Renal pelvis (tissue), 12 donors: Measurements from ENCODE around the gene ANGPTL2. TPM values are rescaled to one million over a fixed set of nuclear protein-coding genes. Genes with fewer than 3 reads are reported as not detected.
"Not testable (repeated sequence)": the region's sequence is repeated elsewhere in the genome, so short reads cannot be mapped to it uniquely, and the experiment has no call there.

Source experiments
- DNase-seq: peaks from one replicate; pipeline ENCODE4 v3.0.0-alpha.2; 2013
- long read RNA-seq, 16 experiments: transcript quantifications; one replicate each; lab custom pipeline, GENCODE V29; 2026
- polyA plus RNA-seq, 3 donors: library from polyadenylated mRNA; unstranded; fragments of 120-200 nt; gene quantifications; one replicate each; pipeline ENCODE4 v1.2.1, GENCODE V29; 2013; ENCODE audit not compliant: insufficient read length in 3 of 3

ANGPTL2 gene
- polyA plus RNA-seq: 10 to 100 TPM in 1 of 3 donors, 1 to 10 TPM in 2; 6.8 to 10.1 (median 8.3) TPM
- long read RNA-seq, donor 1, partial matches to known transcripts: 0 of 3 reads
- long read RNA-seq, donor 1, other reads (novel, unspliced or antisense): 0 of 3 reads
- long read RNA-seq, donor 2, partial matches to known transcripts: 5 of 5 reads
- long read RNA-seq, donor 2, other reads (novel, unspliced or antisense): 0 of 5 reads
- long read RNA-seq, donor 3, partial matches to known transcripts: 0 of 5 reads
- long read RNA-seq, donor 3, other reads (novel, unspliced or antisense): 0 of 5 reads
- long read RNA-seq, donor 4, partial matches to known transcripts: 0 of 4 reads
- long read RNA-seq, donor 4, other reads (novel, unspliced or antisense): 0 of 4 reads
- long read RNA-seq, donor 5: 0 reads
- long read RNA-seq, donor 6, partial matches to known transcripts: 0 of 3 reads
- long read RNA-seq, donor 6, other reads (novel, unspliced or antisense): 0 of 3 reads
- long read RNA-seq, donor 7, partial matches to known transcripts: 0 of 2 reads
- long read RNA-seq, donor 7, other reads (novel, unspliced or antisense): 0 of 2 reads
- long read RNA-seq, donor 8, transcript ANGPTL2-202 (5 exons, 3,707 nt): major isoform, 10 of 16 reads
- long read RNA-seq, donor 8, partial matches to known transcripts: 6 of 16 reads
- long read RNA-seq, donor 8, other reads (novel, unspliced or antisense): 0 of 16 reads
- long read RNA-seq, donor 9, transcript ANGPTL2-202 (5 exons, 3,707 nt): major isoform, 5 of 10 reads
- long read RNA-seq, donor 9, partial matches to known transcripts: 5 of 10 reads
- long read RNA-seq, donor 9, other reads (novel, unspliced or antisense): 0 of 10 reads
- long read RNA-seq, donor 10: 0 reads
- long read RNA-seq, donor 11, partial matches to known transcripts: 0 of 4 reads
- long read RNA-seq, donor 11, other reads (novel, unspliced or antisense): 0 of 4 reads
- long read RNA-seq, donor 12, partial matches to known transcripts: 0 of 3 reads
- long read RNA-seq, donor 12, other reads (novel, unspliced or antisense): 0 of 3 reads
- long read RNA-seq, donor 13: 0 reads
- long read RNA-seq, donor 14: 0 reads
- long read RNA-seq, donor 15, transcript ANGPTL2-202 (5 exons, 3,707 nt): major isoform, 5 of 5 reads
- long read RNA-seq, donor 15, partial matches to known transcripts: 0 of 5 reads
- long read RNA-seq, donor 15, other reads (novel, unspliced or antisense): 0 of 5 reads
- long read RNA-seq, donor 16, partial matches to known transcripts: 0 of 4 reads
- long read RNA-seq, donor 16, other reads (novel, unspliced or antisense): 0 of 4 reads

GRCh38 chr9:127122176-127123063, at the start of gene ANGPTL2:
Gene ANGPTL2, minus strand, starts transcription at chr9:127122635. Its CDS starts 13,904 bp downstream, at chr9:127108731.
- DNase-seq: peak; percentile 89

- not testable (repeated sequence) for DNase-seq
Observed at GRCh38 chr9:127171348-127171747, 48.9 kb upstream of the ANGPTL2 start.

DNA sequence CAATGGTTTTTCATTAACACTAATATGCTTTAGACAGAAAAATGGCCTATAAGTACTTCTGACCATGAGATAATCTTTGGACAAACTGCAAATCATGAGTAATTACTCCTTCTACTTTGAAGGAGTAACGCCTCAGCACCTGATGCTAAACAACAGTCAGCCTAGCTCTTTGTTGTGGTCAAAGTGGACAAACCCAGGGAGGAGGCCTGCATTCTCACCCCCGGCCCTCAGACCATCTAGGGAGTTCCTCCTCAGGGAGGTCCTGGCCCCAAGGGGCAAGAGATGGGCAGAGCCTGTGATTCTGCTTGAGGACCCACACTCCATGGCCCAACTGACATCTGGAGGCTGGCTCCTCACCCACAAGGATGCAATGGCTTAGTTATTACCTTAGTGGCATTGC, 48.2 kb upstream of the ANGPTL2 start:
- no peak for DNase-seq

GRCh38 chr9:127170103-127170502, 47.7 kb upstream of the ANGPTL2 start:
- no peak for DNase-seq

DNA sequence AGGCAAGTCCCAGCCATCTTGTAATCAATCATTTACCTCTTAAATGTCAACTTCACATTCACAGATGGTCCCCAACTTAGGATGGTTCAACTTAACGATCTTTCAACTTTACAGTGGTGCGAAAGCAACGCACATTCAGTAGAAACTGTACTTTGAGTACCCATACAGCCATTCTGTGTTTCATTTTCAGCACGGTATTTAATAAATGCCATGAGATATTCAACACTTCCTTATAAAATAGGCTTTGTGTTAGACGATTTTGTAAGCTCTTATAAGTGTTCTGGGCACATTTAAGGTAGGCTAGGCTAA, 47.1 kb upstream of the ANGPTL2 start:
- no peak for DNase-seq

DNA sequence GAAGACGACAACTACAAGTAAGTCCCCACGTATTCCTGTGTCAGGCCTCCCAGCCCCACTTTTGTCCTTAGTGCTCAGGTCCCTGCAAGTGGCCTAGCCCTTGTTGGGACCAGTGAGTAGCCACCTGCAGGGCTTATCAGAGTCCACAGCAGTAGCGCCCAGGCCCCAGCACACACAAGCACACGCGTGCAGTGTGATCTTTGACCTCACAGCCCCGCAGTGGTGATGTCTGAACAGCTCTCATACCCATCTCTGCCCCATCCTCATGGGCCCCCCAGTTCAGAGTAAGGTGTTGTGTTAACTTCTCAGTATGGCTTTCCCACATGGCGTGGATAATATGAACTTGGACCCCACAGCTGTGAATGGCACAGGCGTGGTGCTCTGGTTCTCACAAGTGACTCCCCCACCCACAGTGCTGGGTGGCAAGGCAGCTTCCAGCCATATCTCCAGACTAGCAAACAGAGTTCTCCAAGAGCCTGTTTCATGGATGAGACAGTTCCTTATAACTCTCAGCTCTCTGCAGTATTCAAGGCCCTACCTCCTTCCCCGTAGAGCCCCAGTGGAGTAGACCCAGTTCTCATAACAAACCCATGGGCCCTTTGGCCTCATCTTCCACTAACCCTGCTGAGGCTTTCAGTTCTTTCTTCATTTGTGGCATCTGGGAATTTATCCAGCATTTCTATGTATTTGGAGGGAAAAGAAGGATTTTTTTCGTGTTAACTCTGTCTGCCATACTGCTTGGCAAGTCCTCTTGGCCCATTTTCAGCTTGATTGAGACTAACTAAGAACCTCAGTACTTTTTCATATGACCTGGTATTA, 46.5 kb upstream of the ANGPTL2 start:
- DNase-seq: no peak

GRCh38 chr9:127167560-127168326, 45.3 kb upstream of the ANGPTL2 start:
- DNase-seq: no peak

GRCh38 chr9:127166651-127167524, 44.5 kb upstream of the ANGPTL2 start:
- no peak for DNase-seq

- DNase-seq: no peak
Observed at GRCh38 chr9:127166111-127166510, 43.7 kb upstream of the ANGPTL2 start.

- no peak for DNase-seq
Observed at GRCh38 chr9:127165116-127165515, 42.7 kb upstream of the ANGPTL2 start.

DNA sequence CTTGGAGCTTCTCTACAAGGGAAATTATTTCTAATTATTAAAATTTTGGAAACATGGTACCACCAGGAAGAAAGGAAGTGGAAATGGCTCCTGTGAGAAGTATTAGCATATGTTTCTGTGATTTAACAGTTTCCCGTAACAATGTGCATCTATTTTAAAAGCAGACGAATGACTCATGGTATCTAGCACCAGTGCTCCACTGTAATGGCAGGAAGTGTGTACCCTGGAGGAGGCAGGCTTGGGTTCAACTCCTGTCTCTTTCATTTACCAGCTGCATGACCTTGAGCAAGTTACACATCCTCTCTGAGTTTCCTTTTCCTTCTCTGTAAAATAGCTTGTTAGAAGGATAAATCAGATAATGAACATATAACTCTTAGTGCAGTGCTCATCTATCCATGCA, 41.0 kb upstream of the ANGPTL2 start:
- no peak for DNase-seq

GRCh38 chr9:127162864-127163365, 40.5 kb upstream of the ANGPTL2 start:
- DNase-seq: no peak

DNA sequence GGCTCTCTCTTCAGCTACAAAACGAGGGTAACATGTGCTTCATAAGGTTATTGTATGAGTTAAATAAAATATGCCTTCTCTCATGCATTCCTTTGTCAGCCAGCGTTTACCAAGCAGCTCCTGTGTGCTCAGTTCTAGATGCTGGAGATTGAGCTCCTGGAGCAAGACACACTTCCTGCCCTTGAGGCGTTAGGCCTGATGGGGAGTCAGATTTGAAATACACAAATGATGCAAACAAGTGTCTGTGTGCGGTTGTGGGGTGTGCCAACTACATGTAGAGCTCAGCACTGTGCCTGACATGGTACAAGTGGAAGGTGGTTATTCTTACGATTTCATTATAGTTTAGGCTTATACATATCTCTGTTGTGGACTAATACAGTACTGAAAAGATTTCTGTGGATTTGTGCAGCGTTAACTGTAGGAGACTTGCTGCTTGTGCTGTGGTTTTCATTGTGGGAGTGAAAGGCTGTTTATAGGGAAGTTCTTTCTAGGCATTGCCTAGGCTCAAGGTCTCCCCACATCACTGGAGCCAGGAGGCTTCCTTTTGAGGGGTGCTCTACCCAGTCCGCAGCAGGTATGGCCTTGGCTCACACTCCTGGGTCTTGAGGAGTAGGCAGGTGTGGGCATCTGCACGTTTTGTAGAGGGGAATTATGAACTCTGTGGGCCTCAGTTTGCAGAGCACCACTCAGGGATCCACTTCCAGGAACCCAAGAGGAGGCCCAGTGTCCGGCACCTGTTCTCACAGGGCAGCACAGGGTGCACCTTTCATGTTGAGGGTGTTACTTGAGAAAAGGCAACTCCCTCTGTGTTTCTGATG, 39.8 kb upstream of the ANGPTL2 start:
- no peak for DNase-seq

DNA sequence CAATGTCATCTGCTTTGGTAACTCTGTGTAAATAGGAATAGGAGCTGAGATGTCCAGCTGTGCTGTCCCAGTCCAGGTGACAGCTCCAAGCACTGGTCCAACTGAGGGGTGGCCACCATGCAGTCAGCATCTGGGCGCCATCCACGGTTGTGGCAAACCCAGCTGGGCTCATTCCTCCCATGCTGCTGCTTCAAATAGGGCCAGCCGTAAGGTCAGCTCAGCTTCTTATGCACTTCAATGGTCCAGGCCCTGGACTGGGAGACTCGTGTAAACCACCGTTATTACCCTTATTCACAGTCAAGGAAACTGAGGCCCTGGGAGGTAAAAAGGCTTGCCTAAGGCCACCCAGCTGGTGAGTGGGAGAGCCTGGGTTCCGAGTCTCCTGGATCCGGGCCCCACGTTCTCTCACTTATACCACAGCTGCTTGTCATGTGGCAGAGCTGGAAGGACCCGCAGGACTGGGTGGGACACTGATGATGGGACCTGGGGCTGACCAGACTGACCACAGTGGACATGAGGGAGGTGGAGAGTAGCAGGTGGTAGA, 38.7 kb upstream of the ANGPTL2 start:
- DNase-seq: no peak

DNA sequence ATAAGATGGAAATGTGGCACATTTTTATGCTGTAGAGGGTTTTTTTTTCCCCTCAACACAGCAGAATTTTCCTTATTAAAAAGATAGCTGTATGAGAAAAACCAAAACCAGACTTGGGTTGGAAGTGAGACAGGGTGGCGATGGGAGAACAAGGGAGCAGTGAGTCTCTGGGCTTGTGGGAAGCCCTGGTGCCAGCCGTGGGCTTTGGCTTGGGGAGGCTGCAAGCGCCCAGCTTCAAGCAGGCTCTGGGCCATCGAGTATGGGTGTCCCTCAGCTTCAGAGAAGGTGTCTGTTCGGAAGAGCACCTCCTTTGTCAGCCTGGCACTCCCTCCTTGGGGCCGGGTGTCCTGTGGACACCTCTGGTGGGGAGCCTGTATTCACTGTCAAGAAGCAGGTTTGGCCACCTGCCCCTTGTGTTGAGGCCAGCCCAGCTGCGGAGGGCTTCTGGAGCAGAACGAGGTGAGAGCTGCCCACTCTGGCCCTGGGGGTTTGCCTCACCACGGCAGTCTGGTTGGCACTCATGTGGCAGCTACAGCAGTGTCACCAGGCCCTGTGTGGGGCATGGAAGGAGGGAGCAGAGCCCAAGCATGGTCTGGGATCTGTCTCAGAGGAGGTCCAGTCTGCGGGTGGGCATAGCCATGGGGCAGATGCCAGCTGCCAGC, 37.6 kb upstream of the ANGPTL2 start:
- no peak for DNase-seq

DNA sequence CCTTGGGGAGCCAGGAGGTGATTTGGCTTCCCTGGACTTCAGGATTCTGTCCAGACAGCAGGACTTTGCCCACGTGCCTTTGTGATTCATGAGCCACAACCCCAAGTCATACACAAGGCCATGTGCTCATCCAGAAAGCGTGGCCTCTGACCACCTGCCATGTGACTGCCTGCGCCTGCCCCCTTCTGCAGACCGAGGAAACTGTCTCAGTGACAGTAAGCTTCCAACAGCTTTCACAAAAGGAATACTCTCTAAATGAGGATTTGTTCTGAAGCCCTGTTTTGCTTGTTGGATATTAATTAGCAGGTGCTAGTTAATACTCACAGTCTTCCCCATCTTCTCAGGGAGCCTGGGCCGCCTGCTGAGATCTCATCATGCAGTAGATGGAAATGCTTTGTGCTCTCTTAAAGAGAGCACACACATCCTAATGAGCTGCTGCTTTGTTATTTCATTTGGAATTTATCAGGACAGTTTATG, 36.9 kb upstream of the ANGPTL2 start:
- DNase-seq: peak; percentile 20
